HG03196 (cell line): ENCODE data around the gene COTL1.
"Not testable (repeated sequence)": the region's sequence is repeated elsewhere in the genome, so short reads cannot be mapped to it uniquely, and the experiment has no call there.

ENCODE experiments used
- ATAC-seq: cut with Tn5 transposase; IDR thresholded peaks from one replicate; pipeline ENCODE4 v1.9.1; 2021; ENCODE audit not compliant: unreplicated experiment

Gene COTL1

GRCh38 chr16:84572096-84572495 is 45.8 kb downstream of the COTL1 start:
- ATAC-seq = no peak

GRCh38 chr16:84571506-84571905 is 46.4 kb downstream of the COTL1 start:
- no peak for ATAC-seq

- no peak for ATAC-seq
Measured at GRCh38 chr16:84570739-84571403, 47.0 kb downstream of the COTL1 start.

- no peak for ATAC-seq
Measured at GRCh38 chr16:84569382-84569987, 48.4 kb downstream of the COTL1 start.

- no peak for ATAC-seq
Measured at GRCh38 chr16:84568066-84568465, 49.8 kb downstream of the COTL1 start.

- no peak for ATAC-seq
Measured at GRCh38 chr16:84567286-84567962, 50.5 kb downstream of the COTL1 start.

GRCh38 chr16:84566545-84567257 is 51.2 kb downstream of the COTL1 start:
- no peak for ATAC-seq

- no peak for ATAC-seq
Measured at GRCh38 chr16:84565669-84566495, 52.0 kb downstream of the COTL1 start.

GRCh38 chr16:84563786-84564420 is 54.0 kb downstream of the COTL1 start:
- ATAC-seq = no peak

- ATAC-seq = no peak
Measured at GRCh38 chr16:84563064-84563715, 54.7 kb downstream of the COTL1 start.

- ATAC-seq = no peak
Measured at GRCh38 chr16:84562174-84562815, 55.6 kb downstream of the COTL1 start.

GRCh38 chr16:84561291-84561690 is 56.6 kb downstream of the COTL1 start:
- ATAC-seq = no peak

GRCh38 chr16:84560269-84560668 is 57.6 kb downstream of the COTL1 start:
- ATAC-seq = no peak

- no peak for ATAC-seq
Measured at GRCh38 chr16:84559311-84559932, 58.5 kb downstream of the COTL1 start.

- ATAC-seq = not testable (repeated sequence)
Measured at GRCh38 chr16:84558850-84559249, 59.0 kb downstream of the COTL1 start.

- ATAC-seq = no peak
Measured at GRCh38 chr16:84557504-84557903, 60.4 kb downstream of the COTL1 start.

GRCh38 chr16:84557059-84557458 is 60.8 kb downstream of the COTL1 start:
- no peak for ATAC-seq

GRCh38 chr16:84555418-84556196 is 62.3 kb downstream of the COTL1 start:
- no peak for ATAC-seq
